Hippocampal formation (tissue), 2 donors: ENCODE measurements around the gene RPS6KA2.
"Not testable (repeated sequence)": the region's sequence is repeated elsewhere in the genome, so short reads cannot be mapped to it uniquely, and the experiment has no call there.

ENCODE experiments used
- DNase-seq, 2 donors: peaks; one replicate each; lab custom pipeline; 2025; lab: John Stamatoyannopoulos, UW

RPS6KA2 gene

DNA sequence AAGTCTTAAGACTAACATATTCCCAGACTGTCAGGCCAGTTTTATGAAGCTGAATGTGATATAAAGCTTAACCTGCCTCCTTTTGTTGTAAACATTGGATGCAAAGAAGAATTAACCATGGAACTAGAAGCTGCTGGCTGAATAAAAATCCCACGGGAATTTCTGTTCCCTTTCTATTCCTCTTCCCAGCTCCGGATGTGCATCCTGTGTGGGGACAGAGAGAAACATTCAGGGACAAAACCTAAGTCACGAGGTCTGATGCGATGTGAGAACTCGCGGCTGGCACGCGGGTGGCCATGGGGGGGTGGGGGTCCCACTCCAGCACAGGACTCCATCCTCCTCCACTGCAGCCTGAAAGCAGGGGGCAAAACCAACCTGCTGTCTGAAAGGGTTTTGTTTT is 72.7 kb downstream of the RPS6KA2 start:
- DNase-seq, result no peak

DNA sequence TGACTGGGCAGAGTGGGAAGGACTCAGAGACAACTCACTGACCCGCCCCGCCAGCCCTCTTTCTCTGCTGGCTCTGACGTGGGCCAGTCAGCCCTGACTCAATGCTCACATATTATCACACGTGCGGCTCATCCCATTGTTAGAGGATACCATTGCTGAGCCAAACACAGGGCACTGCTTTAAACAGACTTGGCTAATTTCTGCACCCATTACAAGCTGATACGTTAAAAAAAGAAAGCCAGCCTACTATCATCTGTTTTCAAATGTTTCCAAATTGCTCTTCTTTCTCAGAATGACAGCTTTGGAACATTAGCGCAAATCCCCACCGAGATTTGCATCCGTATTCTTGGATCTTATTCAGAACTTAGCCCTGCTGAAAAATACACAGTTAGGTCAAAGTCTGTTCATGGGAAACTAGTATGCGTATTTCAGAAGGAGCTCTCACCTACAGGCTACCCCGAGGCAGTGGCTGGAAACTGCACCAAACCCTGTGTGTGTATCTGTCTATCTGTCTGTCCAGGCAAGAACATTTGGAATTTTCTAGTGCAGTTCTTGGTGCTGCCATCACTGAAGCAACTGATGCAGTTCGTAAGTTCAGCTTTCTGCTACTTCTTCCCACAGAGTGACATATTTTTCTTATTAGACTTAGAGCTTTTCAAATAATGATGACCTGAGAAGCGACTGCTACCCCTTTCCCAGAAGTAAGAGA is 73.3 kb downstream of the RPS6KA2 start:
- DNase-seq, result peak in 1 of 2 donors; percentile 24

DNA sequence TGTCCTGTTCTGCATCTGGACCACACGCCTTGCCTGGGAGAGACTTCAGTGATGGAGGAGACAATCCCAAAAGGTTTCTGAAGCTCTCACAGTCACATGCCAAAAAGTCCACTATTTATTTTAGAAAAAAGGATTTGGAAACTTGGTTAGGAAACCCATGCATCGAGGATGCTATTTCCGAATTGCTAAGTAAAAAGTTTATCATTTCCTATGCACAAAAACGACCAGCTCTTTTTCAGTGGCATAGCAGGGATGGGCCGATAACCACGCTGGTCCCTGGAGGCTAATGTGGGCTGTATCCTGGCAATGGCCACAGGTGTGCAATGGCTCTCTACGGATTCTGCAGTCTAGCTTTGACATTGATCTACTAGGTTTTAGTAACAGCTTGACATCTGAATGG is 74.5 kb downstream of the RPS6KA2 start:
- no peak for DNase-seq

DNA sequence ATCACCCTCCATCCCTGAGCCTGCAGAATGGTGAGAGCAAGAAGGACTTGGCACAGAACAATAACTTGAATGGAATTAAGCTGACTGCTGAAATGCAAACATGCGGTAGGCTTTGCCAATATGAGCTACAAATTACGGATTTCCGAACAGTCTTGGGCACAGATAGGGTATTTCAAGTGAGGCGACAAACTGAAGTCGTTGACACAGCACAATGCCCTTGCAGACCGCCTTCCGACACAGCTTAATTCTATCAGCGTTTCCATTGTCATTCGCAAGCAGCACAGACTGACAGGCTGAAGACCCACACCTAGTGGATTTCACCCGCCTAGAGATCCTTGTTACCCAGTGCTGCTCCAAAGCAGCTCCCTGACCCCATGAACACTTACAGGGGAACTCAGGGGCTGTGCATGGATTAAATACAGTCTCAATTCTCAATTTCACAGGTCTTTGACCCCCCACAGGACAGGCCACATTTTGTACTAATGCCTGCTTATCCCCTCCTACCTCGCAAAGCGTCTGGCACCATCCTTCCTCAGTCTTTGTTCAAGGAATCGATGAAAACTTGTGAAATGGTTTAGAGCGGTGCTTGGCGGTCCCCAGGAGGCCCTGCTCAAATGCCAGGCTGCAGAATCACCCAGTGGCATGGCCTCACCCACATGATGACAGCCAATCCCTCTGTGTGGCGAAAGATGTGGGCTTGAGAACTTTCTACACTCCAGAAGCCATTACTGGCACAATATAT is 75.1 kb downstream of the RPS6KA2 start:
- DNase-seq, result no peak

DNA sequence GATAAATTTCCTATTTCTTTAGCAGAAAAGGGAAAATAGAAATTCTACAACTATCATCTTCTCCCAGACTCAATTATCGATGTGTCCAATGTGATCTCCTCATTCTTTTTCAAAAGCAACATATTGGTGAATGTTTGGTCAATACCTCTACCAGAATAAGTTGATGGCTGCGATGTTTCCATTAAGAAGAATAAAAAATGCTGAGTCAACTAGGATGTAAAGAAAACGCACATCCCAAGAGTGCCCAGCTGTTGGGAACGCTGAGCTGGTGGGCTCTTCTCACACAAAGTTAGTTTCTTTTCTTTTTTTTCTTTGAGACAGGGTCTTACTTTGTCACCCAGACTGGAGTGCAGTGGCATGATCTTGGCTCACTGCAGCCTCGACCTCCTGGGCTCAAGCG is 80.4 kb downstream of the RPS6KA2 start:
- DNase-seq, result no peak

DNA sequence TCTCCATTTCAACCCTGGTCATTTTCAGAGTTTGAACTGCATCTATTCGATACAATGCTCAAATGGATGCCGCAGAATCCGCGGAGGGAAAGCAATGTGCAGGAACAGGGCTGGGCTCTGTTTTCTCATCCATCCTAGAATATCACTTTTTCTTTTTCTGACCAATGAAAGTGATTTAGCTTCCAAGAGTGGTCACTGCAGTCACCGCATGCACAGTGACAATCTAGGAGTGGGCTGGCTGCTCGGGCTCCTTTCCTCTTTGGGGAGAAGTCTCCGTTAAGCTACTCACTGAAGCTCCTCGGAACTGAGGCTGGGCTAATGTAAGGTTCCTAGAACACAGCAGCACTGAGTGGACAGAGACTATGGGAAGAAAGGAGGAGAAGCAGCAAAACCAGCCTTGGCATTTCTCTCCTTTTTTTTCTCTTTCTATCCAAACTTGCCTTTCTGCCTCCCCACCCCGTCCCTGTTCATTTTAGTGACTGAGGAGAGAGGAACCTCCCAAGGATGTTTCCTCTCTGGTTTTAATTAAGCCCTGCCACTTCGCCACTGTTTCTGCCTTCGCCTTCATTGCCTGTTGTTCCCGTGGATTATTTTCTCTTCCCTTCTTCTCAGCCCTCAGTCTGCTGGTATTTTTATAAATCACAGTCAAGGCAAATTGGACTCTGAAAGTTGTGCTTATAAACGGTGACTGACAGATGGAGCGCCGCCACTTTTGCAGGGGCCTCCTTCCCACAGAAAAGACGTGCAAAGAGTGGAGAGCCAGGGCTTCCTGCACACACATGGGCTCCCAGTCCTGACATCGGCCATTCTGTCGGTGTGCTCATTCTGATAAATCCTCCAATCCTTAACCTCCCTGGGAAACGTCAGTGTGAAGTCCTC is 81.7 kb downstream of the RPS6KA2 start:
- no peak for DNase-seq

DNA sequence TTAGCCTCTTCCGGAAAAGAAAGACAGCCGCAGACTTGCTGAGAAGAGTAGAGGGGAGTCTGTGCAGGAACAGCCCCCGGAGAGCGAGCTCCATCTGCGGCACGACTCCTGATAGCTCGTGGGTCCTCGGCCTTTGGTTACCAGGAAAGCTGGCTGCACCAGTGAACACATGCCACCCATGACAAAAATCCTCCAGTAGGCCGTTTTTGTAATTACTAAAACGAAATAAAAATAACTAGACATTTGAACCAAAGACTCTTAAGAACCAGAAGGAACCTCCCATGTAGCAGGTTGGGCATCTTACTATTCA is 82.8 kb downstream of the RPS6KA2 start:
- DNase-seq, result no peak

DNA sequence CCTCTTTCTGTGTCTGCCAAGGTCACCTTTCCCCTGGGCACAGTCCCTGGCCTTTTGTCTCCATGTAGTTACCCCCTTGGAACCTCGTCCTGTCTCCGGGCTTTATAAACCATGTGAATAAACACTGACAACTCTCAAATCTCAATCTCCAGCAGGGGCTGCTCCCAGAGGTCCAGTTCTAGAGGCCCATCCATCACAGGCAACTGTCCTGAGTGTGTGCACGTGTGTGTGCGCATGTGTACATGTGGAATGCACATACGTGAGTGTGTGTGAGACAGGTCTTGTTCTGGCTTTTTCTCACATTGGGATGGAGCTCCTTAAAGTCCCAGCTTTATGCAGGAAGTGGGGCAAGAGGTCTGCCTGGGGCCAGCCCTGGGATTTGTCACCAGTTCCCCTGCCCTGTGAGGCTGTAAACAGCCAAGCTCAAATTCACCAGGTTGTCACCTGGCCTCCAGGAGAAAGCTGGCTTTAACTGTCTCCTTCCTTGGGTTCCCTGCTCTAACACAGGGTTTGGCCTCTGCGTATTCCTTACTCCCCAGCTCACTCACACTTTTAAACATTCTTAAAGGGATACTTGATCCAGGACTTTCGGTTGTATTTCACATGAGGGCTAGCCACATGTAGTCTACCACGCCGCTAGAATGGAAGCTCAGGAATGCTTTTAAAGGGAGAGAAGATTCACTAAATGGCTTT is 83.3 kb downstream of the RPS6KA2 start:
- no peak for DNase-seq

DNA sequence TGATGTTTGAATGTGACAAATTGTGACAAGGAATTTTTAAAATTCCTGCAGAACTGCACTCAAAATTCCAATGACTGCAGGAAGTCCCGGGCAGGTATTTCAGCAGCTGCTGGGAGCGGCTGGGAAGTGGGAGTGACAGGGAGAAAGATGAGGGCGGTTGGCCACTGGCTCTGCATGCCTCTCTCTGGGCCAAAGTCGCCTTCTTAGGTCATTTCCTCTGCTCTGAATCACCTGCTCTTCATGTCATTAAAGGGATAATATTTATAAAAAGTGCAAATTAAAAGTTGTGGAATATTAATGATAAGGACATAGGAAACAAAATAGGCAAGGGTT is 84.5 kb downstream of the RPS6KA2 start:
- DNase-seq, result no peak

DNA sequence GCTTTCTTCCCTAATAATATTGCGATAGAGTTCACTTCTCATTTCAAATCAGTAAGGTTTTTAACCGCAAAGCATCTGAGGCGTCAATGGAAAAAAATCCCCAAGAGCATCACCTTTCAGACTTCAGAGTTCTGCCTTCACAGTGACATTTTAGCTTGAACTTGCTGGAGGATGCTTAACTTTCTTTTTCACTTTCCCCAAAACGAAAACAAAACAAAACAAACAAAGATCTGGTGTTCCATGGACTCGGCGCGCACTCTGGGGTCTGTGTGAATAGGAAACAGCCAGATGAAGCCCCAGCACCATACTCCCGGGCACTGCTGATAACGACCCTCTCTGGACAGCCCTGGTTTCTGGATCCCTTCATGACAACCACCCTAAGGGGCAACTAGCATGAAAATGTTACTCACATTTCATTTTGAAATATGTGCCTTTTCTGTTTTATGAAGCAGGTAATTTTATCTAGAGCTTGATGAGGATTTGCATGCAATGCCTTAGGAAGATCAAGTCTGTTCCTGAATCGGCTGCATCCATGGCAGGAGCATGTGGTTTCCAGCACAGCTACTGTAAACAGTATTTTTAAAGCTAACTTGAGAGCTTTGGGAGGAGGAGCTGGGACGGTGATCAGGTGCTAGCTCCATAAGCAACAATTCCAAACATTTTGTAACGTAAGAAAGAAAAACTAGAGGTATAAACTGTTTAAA is 85.0 kb downstream of the RPS6KA2 start:
- DNase-seq, result no peak

DNA sequence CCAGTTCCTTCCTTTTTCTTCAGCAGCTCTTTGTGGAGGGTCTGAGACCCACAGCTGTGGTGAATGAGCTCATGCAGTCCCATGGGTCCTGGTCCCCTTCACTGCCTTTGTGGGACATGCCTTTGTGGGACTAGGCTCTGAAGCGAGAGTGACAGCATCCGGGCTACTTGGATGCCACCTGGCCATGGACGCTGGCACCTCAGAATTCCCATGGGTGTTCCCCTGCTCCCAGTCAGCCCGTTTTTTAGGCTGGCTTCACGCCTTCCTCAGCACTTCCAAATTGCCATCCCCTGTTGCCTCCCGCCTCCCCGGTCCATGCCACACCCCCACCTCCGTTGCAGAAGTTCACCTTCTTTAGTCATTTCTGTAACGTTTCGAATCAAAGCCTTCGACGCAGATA is 85.7 kb downstream of the RPS6KA2 start:
- DNase-seq, result no peak

DNA sequence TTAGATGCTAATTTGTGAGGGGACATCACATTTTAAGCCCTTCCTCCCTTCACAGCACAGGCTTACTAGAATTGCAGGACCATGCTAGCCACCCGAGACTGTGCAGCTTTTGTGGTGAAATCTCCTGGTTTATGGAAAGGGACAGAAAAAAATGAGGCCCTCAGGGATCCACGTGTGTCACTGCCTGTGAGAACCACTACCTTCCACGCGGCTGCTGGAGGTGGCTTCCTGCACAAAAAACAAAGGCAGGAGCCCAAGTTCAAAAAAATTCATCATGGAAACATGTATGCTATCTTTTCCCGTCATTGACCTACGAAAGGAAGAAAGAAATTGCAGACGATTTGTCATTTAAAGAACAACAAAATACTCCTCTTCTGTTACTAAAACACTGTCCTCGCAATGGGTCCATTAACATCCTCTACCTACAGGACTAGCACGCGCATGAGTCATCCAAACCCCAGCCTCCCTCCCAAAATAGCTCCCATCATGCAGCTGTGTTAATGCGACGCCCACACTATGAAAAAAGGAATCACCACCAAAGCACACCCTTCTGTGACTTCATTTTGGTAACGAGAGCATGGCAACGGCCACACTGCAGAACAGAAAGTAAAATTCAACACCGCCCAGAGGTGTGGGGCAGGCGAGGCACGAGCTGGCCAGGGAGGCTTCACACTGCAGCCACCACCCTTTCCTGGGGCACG is 86.3 kb downstream of the RPS6KA2 start:
- DNase-seq, result no peak

DNA sequence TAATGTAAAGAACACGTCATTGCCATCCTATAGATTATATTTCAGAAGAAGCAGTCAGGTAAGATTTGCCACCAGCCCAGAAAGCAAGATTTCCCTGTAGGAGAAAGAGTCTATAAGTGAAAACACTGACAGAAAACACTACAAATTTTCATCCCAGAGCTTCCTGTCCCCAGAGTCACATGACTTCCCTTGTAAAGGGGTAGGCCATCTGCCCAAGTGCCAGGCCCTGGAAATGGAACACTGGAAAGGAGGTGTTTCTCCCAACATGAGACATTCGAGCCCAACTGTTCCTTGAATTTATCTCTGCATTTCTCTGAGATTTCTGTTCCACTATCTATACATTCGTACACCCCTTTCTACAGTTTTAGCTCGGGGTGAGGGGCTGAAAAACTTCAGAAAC is 87.5 kb downstream of the RPS6KA2 start:
- DNase-seq, result no peak

DNA sequence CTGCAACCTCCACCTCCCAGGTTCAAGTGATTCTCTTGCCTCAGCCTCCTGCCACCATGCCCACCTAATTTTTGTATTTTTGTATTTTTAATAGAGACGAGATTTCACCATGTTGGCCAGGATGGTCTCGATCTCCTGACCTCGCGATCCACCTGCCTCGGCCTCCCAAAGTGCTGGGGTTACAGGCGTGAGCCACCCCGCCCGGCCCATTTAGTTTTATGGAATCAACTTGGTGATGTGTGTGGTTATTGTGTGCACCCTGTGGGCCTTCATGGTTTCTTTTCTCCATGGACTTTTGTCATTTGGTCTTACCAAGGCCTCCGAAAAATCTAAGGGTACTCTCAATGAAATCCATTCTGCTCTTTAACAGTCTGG is 88.1 kb downstream of the RPS6KA2 start:
- not testable (repeated sequence) for DNase-seq

DNA sequence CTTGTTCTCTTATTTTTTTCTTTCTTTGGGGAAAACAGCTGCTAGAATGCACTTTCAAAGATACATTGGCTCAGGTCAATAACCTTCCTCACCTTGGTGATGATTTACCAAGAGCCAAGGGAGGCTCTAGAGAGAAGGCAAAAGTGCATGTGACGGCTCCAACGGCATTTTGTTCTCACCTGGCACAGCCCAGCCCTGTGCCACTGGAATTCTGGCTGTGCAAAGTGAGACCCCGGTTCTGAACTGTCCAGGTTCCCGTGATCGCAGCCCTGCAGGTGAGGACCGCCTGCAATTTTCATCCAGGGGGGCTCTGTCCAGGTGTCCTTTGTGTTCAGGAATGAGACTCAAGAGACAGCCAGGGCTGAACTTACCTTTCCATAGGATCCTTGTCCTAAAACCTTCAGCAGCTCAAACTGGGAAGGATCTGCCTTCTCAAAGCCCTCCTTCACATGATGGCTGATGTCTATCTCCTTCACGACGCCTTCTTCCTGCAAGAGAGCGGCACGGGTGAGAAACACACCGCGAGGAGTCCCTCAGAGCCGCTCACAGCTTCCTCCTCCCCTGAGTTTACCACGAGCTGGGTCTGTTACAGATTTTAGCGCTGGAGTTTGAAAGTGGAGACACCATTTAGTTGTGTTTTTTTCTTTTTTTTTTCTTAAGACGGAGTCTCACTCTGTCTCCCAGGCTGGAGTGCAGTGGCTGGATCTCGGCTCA is 88.6 kb downstream of the RPS6KA2 start:
- DNase-seq, result no peak

DNA sequence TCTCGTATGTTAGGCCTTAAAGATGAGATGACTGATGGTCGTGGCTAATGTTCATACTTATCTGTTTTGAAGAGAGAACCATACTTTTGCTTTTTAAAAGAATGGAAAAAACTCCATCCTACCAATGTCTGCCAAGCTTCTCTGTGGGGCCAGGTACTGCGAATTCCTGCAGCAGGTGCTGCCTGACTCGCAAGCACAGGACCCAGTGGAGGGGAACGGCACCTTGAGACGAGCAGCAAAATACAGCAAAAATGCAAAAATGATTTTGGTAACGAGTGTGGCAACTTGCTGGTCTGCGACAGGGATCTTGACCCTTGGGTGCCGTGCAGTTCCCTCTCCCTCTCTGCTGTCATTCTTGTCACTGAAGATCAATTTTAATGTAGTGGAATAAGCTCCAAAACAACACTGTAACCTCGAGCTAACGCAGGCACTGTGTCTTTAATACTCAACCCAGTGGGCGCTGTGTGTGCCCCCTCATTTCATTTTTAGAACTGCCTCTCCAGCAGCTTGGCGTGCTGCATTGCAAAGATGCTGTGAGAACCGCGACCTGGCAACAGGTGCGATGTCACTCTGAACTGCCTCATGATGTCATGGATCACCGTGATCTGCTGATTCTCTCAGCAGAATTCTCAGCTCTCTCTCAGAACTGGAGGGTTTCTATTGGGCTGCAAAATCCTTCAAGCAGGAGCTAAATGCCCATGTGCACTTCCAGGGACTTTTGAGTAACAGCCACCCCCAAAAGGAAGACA is 92.2 kb downstream of the RPS6KA2 start:
- DNase-seq, result no peak

DNA sequence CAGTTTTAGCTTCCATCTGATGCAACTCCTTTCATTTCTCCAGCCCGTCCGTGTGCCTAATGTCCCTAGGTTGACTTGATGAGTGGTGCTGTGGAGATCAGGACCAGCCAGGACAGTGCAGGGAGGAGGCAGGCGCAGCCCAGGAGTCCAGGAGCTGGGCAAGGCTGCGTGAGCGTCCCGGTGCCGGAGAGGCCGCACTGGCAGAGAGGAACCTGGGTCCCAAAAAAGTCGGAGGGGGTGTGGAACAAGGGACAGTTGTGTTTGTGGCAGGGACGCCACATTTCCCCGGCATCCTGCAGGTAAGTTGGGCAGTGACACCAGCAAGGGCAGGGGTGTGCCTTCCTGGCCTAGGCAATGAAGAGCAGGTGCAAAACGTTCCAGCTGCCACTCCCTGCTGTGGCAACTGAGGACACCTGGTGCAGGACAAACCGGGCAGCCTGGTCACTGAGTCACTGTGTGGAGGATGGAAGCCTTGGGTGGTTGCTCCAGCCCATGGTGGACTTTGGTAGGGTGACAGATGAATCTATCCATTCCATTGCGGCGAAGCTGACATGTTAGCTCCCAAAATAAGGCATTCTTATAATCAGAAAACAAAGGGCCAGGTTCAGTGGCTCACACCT is 93.7 kb downstream of the RPS6KA2 start:
- DNase-seq, result no peak

DNA sequence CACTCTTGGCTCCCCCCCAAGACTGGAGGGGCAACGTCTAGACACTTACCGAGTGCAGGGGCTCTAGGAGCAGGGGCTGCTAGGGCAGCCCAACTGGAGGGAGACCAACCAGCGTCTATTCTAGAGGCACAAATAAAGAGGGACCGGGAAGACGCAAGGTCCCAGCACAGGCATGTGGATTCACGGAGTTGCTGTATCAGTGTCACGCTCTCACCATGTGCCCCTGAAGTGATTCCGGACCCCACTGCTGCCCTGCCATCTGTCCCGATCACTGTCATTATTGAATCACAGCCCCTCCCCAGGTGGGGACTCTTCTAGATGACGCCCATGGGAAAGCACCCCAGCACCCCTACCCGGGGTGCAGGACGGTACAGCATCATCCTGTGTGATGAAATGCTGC is 94.7 kb downstream of the RPS6KA2 start:
- DNase-seq, result no peak
